Stimulated activated CD8-positive, alpha-beta memory T cell treated with anti-CD3 and anti-CD28 coated beads, Interleukin-4, amount 100 ng/mL, for 24 hours (primary cell): Measurements from ENCODE around the gene INPPL1.
A peak's percentile ranks its signal among the peaks of the same experiment; 100 is the strongest.

Experiments
- DNase-seq: peaks from one replicate; pipeline ENCODE4 v3.0.0-alpha.2; 2020; ENCODE audit warnings: low read depth

The INPPL1 gene

DNA sequence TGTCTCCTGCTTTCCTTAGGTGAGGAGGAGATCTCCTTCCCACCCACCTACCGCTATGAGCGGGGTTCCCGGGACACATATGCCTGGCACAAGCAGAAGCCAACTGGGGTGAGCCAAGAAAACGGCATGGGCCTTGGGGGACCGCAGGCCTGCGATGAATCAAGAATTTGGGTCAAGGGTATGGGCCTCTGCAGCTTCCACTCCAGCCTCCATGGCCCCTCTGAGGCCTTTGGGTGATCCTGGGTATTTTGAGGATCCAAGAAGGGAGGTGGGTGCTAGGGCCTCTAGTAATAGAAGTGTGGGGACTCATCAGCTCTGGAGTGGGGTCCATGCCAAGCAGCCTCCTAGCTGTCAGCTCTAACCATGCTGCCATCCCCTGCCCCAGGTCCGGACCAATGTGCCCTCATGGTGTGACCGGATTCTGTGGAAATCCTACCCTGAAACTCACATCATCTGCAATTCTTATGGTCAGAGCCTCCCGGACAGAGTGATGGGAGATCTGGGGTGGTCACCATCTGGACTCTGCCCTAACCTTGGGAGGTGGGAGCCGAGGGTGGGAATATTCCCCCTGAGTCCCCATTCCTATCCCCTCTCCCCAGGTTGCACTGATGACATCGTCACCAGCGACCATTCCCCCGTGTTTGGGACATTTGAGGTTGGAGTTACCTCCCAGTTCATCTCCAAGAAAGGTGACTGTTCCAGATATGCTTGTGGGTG, 8.6 kb downstream of the INPPL1 start:
- no peak for DNase-seq

GRCh38 chr11:72233773-72234513, 9.4 kb downstream of the INPPL1 start:
- no peak for DNase-seq

DNA sequence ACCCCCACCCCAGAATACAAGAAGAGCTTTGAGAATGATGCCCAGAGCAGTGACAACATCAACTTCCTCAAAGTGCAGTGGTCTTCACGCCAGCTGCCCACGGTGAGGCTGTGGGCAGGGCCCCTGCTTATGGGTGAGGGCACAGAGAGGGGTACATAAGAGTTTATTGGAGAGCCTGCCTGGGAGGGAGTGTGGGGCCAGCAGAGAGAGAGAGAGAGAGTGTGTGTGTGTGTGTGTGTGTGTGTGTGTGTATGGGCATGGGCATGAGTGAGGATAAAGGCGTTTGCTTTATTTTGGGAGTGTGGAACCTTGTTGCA, 9.9 kb downstream of the INPPL1 start:
- no peak for DNase-seq

GRCh38 chr11:72234920-72235319, 10.4 kb downstream of the INPPL1 start:
- no peak for DNase-seq

- DNase-seq: no peak
Observed at GRCh38 chr11:72235351-72236057, 10.9 kb downstream of the INPPL1 start.

- no peak for DNase-seq
Observed at GRCh38 chr11:72236083-72236697, 11.6 kb downstream of the INPPL1 start.

GRCh38 chr11:72236774-72237111, 12.2 kb downstream of the INPPL1 start:
- DNase-seq: no peak

DNA sequence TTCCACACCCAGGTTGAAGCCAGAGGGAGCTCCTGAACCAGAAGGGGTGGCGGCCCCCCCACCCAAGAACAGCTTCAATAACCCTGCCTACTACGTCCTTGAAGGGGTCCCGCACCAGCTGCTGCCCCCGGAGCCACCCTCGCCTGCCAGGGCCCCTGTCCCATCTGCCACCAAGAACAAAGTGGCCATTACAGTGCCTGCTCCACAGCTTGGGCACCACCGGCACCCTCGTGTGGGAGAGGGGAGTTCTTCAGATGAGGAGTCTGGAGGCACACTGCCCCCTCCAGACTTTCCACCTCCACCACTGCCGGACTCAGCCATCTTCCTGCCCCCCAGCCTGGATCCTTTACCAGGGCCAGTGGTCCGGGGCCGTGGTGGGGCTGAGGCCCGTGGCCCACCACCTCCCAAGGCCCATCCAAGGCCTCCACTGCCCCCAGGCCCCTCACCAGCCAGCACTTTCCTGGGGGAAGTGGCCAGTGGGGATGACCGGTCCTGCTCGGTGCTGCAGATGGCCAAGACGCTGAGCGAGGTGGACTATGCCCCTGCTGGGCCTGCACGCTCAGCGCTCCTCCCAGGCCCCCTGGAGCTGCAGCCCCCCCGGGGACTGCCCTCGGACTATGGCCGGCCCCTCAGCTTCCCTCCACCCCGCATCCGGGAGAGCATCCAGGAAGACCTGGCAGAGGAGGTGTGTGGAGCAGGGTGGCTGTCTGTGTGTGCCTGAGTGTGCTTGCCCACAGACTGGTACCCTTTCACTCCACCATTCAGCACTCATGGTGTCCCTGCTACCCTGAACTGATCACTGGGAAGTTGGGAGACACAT, 12.8 kb downstream of the INPPL1 start:
- no peak for DNase-seq

DNA sequence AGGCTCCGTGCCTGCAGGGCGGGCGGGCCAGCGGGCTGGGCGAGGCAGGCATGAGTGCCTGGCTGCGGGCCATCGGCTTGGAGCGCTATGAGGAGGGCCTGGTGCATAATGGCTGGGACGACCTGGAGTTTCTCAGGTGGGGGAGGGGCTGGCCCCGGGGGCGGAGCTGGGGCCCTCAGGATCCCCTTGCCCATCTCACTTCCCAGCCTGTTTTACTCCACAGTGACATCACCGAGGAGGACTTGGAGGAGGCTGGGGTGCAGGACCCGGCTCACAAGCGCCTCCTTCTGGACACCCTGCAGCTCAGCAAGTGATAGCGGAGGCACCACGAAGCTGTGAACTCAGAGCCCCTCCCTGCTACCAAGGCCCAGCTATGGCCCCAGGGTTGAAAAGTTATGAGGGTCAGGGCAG, 13.5 kb downstream of the INPPL1 start:
- peak; percentile 16 for DNase-seq

DNA sequence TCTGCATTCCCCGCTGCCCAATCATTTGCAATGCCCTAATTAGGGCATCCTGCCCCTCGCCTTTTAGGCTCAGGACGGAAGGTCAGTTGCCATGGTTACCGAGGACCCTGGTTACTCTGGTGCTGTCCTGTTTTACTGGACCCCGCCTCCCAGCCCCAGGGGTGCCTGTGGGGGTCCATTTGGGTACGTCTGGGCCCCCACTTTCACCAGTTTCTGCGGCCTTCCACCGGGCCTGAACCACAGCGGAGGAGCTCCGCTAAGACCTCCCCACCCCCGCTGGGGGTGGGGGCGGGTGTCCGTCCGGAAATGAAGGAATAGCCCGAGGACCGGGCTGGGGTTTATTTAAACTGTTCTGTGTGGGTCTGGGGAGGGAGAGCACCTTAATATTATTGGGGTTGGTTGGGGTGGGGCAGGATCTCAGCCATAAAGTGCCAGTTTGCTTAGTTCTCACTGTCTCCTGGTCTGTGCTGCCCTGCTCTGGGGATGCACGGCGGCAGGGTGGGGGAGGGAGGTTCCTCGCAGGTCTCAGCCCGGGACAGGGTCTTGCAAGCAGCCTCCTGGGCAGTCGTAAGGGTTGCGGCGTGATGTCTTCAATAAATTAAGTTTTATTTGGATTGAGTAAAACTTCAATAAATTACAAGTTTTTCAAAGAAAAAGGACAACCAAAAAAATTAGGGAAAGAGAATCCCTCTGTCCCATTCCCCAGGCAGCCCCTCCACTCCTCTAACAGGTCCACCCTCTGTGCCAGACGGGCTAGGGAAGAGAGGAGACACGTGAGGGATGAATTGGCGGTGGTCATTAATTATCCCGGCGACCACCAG, 14.1 kb downstream of the INPPL1 start:
- DNase-seq: no peak

- no peak for DNase-seq
Observed at GRCh38 chr11:72239313-72239848, 14.8 kb downstream of the INPPL1 start.

DNA sequence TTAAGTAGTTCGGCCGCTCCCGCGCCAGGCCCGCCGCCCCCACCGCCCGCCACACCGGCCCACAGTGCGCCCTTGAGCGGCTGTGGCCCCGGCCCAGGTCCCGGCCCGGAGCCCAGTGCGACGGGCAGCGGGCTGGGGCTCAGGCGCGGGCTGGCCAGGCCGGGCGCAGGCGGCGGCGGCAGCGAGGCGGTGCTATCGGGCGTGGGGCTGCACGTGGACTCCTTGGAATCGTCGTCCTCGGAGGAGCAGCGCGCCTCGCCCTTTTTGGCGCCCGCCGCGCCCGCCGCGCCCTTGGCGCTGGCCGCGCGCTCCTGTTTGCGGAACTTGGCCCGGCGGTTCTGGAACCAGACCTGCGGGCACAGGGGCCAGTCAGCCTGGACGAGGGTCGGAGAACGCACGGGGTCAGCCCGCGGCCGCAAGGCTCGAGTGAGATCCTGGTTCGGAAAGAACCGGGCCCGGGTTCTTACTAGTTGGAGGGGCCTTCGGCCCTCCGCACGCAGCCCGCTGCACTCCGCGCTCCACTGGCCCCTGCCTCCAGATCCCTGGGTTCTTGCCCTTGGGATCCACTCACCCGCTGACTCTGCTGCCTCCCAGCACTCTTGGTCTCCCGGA, 15.4 kb downstream of the INPPL1 start:
- no peak for DNase-seq

DNA sequence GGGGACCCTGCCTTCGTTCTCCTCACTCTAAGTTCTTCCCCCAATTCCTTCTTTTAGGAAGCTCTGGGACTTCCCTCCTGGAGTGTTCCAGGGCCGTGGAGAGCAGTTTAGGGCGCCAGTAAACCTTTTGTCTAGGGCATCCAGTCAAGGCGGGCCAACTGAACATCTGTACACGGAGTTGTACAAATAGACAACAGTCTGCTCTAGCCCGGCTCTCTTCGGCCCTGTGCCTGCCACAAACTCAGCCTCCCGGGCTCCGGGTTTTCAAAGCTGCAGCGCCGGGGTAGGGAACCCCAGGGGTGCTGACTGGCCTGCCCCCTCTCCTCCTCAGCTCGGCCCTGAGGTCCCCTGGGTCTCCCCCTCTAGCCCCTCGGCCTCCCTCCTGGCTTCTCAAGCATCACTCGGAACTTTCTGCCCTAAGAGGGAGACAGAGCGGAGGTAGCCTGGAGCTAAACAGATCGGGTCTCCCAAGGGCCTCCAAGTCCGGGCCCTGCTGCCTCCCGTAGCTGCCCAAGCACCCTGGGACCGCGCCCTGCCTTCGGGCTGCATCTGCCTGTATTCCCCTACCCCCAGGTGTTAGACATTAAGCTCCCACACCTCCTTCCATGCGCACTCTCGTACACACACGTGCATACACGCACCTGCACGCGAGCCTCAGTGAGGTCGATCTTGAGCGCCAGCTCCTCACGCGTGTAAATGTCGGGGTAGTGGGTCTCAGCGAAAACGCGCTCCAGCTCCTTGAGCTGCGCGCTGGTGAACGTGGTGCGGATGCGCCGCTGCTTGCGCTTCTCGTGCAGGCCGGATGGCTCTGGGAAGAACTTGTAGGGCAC, 16.1 kb downstream of the INPPL1 start:
- DNase-seq: no peak

DNA sequence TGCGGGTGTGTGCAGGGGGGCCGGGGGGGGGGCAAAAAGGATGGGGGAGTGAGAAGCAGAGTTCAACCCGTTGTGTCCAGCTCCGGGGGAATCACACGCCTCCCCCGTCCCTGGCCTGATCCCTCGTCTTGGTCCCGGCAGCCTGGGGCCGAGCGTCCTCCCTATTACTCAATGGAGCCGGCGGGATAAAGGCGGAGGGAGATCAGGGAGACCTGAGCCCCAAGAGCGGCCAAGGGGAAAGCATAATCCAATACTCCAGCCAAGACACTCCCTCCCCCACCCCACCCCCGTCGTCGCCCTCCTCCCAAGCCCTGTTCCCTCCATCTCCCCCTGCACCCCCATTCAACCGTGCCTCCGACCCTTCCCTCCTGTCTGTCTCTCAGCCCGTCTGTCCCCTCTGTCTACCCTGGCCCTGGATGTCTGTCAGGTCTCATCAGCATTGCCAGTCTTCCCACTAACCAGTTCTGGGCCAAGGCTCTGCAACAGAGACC, 16.8 kb downstream of the INPPL1 start:
- no peak for DNase-seq

- no peak for DNase-seq
Observed at GRCh38 chr11:72242141-72242540, 17.6 kb downstream of the INPPL1 start.

GRCh38 chr11:72243173-72244059, 18.8 kb downstream of the INPPL1 start:
- no peak for DNase-seq

GRCh38 chr11:72244060-72244360, 19.4 kb downstream of the INPPL1 start, which contains the start of gene PHOX2A:
Gene PHOX2A (minus strand): TSS chr11:72244176. CDS start chr11:72244004, 172 bp downstream.
- DNase-seq: no peak
